Activated naive CD4-positive, alpha-beta T cell treated with anti-CD3 and anti-CD28 coated beads for 36 hours (primary cell): ENCODE measurements around the gene PIGU. TPM values are rescaled to one million over a fixed set of nuclear protein-coding genes. Genes with fewer than 3 reads are reported as not detected.

Source experiments
- CTCF ChIA-PET: fragments of 350-600 bp; sonication (Branson Sonifier 250); formaldehyde crosslinking; loops from one replicate; lab custom pipeline; 2021; ENCODE audit warnings: antibody characterized with exemption; lab: Charles Lee
- DNase-seq: peaks from one replicate; pipeline ENCODE4 v3.0.0-alpha.2; 2020
- H3K27ac Mint-ChIP-seq: one replicate; pipeline ENCODE4 v1.8.0; 2021; ENCODE audit warnings: mild to moderate bottlenecking, mixed read lengths
- H3K27me3 Mint-ChIP-seq: one replicate; pipeline ENCODE4 v1.8.0; 2021; ENCODE audit warnings: low read depth, mixed read lengths
- H3K36me3 Mint-ChIP-seq: one replicate; pipeline ENCODE4 v1.8.0; 2021; ENCODE audit warnings: low read depth, mixed read lengths
- H3K4me1 Mint-ChIP-seq: one replicate; pipeline ENCODE4 v1.8.0; 2021; ENCODE audit warnings: low read depth, mixed read lengths
- H3K4me3 Mint-ChIP-seq: one replicate; pipeline ENCODE4 v1.8.0; 2021; ENCODE audit warnings: mild to moderate bottlenecking, moderate library complexity, mixed read lengths
- H3K9me3 Mint-ChIP-seq: one replicate; pipeline ENCODE4 v1.8.0; 2021; ENCODE audit warnings: mixed read lengths
- intact Hi-C: fragments of 100-400 bp; cut with micrococcal nuclease; formaldehyde crosslinking; loops from one replicate; pipeline ENCODE4 v1.15.1; 2023
- total RNA-seq, 2 experiments: library from RNA; stranded (reverse); gene quantifications; one replicate each; pipeline ENCODE4 v1.2.3, GENCODE V29; 2021

Gene PIGU
- total RNA-seq, 2 experiments from 2014 or later: 18.8 to 18.9 TPM

DNA sequence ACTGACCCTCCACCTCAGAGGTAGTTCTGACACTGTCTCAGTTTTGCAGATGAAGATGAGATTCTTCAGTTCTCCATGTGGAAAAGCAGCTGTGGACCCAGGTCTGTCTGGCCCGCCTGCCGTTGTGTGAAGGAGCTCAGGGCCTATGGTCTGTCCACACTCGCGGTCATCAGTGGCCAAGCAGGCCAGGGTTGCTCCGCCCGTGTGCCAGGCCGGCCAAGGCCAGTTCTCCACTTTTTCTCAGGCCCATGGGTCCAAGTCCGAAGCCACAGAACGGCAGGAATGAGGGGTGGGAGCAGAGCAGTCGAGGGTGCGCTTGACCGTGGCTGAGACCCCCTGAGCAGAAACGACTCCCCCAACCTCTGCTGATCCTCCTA, 127.0 kb downstream of the PIGU start:
- H3K9me3 Mint-ChIP-seq: no peaks in the 10 kb centered on the region
- no peaks in the 10 kb centered on the region for H3K36me3 Mint-ChIP-seq
- no peak overlapping the region for H3K27ac Mint-ChIP-seq
- H3K27me3 Mint-ChIP-seq: no peaks in the 10 kb centered on the region
- no peak overlapping the region for H3K4me3 Mint-ChIP-seq
- H3K4me1 Mint-ChIP-seq: peaks cover 2% of the 10 kb centered on the region
- DNase-seq: no peak
- intact Hi-C loops: no loop called here
- CTCF ChIA-PET: no interaction called here

DNA sequence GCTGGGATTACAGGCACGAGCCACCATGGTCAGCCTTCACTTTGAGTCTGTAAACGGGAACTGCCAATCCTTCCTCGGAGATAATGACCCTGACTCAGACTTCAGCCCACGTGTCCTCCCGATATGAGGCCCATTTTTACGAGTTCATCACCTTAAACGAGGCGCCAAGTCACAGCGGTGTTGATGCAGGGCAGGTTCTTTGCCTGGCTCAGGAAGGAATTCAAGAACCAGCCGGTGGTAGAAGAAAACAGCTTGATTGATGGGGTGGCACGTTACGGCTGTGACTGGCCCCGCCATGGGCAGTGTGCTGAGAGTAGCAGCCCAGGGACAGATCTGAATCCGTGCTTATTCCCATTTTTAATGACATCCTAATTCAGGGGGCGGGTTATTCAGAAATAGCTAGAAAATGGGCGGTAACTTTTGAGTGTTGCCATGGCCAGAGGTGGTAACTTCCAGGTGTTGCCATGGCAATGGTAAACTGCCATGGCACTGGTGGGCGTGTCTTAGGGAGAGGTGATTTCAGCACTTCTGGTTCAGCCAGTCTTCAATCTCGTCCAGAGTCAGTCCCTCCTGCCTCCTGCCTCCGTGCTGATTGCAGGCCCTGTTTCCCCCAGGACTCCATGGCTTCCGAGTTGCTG, 127.5 kb downstream of the PIGU start:
- no peak overlapping the region for H3K27ac Mint-ChIP-seq
- intact Hi-C loops: no loop called here
- H3K9me3 Mint-ChIP-seq: no peaks in the 10 kb centered on the region
- no peak for DNase-seq
- H3K27me3 Mint-ChIP-seq: no peaks in the 10 kb centered on the region
- H3K4me3 Mint-ChIP-seq: no peak overlapping the region
- H3K4me1 Mint-ChIP-seq: peaks cover 6% of the 10 kb centered on the region
- H3K36me3 Mint-ChIP-seq: no peaks in the 10 kb centered on the region
- CTCF ChIA-PET: interaction anchor here (1.1 kb wide), 1 partner anchor 11 kb away, joined by 4 read pairs; no protein-coding TSS in a partner anchor

DNA sequence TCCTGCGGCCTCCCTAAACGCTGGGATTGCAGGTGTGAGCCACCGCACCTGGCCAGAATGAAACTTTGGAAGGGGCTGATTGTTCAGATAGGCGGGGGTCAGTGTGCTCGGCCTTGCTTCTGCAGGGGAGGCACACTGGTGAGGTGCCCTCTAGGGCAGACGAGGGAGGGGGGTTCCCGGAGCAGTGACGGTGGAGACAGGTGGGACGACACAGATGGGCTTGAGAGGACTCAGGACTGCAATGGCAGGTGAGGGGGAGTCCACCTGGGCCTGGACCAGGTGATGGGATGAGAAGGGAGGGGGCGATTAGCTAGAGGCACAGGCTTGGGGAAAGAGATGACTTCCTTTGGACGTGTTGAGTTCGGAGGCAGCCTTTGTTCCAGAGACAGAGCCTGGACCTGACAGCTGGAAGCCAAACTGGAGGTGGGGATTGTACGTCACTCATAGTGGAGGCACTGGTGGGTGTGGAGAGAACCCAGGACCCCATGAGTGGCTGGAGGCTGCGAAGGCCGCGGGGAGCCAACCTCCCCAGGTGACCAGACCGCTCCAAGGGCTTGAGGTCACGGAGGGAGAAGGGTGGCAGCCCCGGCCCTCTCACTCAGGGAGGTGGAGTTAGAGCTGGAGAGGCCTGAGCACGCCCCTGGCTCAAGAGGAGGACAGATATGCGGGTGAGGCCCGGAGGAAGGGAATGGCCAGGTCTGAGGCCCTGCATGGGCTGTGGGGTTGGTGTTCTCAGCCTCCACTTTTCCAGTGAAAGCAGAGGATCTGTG, 128.9 kb downstream of the PIGU start:
- peaks cover 14% of the 10 kb centered on the region for H3K4me1 Mint-ChIP-seq
- no peak for DNase-seq
- CTCF ChIA-PET: interaction anchor here (0.6 to 1.1 kb wide), 3 partner anchors 9 to 235 kb away, joined by 3 to 4 read pairs (median 3); no protein-coding TSS in a partner anchor
- intact Hi-C loops: no loop called here
- H3K9me3 Mint-ChIP-seq: no peaks in the 10 kb centered on the region
- H3K27me3 Mint-ChIP-seq: no peaks in the 10 kb centered on the region
- no peak overlapping the region for H3K27ac Mint-ChIP-seq
- H3K4me3 Mint-ChIP-seq: no peak overlapping the region
- H3K36me3 Mint-ChIP-seq: no peaks in the 10 kb centered on the region

DNA sequence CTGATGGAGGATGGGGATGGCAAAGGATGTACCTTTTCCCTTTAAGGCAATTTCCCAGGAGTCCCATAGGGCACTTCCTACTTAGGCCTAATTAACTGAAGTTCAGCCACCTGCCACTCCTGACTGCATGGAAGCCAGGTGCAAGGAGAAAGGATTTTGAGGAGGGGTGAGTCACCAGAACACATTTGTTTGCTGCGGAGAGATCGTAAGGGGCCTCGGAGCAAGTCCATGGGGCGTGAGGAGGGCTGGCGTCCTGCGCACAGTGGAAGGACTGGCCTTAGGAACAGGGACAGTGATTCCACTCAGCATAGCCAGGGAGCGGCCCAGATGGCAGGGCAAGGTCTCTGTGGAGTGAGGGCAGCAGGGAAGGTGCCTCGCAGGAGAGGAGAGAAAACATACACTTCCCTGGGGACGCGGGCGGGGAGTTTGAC, 130.1 kb downstream of the PIGU start:
- Mint-ChIP-seq H3K27ac (peak overlapping the region; percentile 8), H3K27me3 (no peaks in the 10 kb centered on the region), H3K36me3 (no peaks in the 10 kb centered on the region), H3K9me3 (no peaks in the 10 kb centered on the region), H3K4me1 (peaks cover 15% of the 10 kb centered on the region), H3K4me3 (no peak overlapping the region)
- CTCF ChIA-PET: no interaction called here
- intact Hi-C loops: no loop called here
- no peak for DNase-seq

DNA sequence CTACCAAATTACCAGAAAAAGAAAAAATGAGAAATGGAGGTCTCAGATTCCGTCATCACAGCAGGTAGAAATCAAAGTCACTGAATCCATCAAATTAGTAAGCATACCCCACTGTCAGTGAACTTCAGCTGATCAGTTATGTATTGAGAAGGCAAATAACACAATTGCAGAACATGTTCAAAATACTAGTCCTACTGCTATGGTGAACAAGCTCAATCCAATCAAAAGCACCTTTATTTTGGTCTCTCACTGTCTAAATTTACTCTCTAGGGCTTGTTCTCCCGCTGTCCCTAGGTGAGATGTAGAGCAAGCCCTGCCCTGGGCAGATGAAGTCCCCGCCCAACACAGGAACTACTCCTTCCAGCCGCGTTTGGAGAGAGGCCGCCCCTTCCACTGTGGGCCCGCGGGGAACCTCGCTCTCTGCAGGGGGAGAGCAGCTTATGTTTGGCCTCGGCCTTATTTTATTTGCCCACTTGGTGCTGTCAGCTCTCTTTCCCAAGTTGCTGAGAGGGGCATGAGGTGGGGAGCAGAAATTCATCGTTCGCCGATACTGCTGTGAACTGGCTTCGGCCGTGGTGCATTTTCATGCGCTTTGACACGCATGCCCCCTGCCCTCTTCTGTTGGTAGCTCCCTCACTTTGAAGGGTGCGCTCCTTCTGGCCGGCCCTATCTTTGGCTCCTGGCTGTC, 132.6 kb downstream of the PIGU start:
- Mint-ChIP-seq H3K9me3 (no peaks in the 10 kb centered on the region), H3K27me3 (no peaks in the 10 kb centered on the region), H3K4me1 (peaks cover 22% of the 10 kb centered on the region), H3K27ac (no peak overlapping the region), H3K36me3 (peaks cover 11% of the 10 kb centered on the region), H3K4me3 (peak overlapping the region; percentile 41)
- CTCF ChIA-PET: interaction anchor here (0.6 to 1.4 kb wide), 7 partner anchors 14 to 225 kb away, joined by 3 to 5 read pairs (median 3); partner anchors contain the start of gene DYNLRB1
- DNase-seq: peak; percentile 51
- intact Hi-C loops: loop anchor here (2.0 to 5.0 kb wide), 2 partner anchors 15 to 278 kb away; partner anchors contain the start of gene MAP1LC3A

DNA sequence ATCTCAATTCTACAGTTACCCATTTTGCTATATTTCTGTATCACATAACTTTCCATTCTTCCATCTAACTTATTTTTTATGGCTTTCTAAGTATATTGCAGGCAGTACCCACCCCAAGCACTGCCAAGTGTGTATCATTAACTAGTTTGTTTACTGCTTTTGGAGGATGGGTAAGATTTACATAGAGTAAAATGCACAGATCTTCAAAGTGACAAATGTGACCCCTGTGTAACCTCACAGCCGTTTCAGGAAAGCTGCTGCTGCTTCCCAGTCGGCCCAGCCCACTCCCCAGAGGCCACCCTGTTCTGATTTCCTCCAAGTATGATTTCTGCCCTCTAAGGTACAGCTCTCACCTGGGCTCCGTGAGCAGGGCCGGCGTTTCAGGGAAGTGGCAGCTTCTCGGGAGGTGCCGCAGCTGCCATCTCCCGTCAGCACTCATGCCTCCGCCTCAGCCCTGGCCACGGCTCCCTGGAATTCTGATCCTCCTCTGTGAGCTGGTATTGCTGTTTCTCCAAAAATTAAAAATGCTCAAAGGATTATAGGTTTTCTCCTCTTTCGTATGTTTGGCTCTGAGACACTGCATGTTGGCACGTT, 133.3 kb downstream of the PIGU start:
- no peaks in the 10 kb centered on the region for H3K27me3 Mint-ChIP-seq
- intact Hi-C loops: loop anchor here (2.0 to 5.0 kb wide), 2 partner anchors 15 to 279 kb away; partner anchors contain the start of gene MAP1LC3A
- peaks cover 22% of the 10 kb centered on the region for H3K4me1 Mint-ChIP-seq
- no peaks in the 10 kb centered on the region for H3K9me3 Mint-ChIP-seq
- H3K4me3 Mint-ChIP-seq: no peak overlapping the region
- DNase-seq: no peak
- peaks cover 11% of the 10 kb centered on the region for H3K36me3 Mint-ChIP-seq
- CTCF ChIA-PET: interaction anchor here (0.6 to 1.4 kb wide), 4 partner anchors 18 to 162 kb away, joined by 3 to 4 read pairs (median 3); no protein-coding TSS in a partner anchor
- no peak overlapping the region for H3K27ac Mint-ChIP-seq

DNA sequence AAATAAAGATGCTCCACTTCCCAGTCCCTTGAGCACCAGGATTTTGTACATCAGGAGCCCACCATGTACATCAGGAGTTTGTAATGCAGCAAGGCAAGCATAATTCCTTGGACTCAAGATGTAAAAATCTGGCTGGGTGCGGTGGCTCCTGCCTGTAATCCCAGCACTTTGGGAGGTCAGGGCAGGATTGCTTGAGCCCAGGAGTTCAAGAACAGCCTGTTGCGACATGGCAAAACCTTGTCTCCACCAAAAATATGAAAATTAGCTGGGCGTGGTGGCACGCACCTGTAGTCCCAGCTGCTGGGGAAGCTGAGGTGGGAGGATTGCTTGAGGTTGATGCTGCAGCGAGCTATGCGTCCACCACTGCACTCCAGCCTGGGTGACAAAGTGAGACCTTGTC, 134.5 kb downstream of the PIGU start:
- intact Hi-C loops: loop anchor here (5.0 kb wide), 1 partner anchor 280 kb away; no protein-coding TSS in a partner anchor
- Mint-ChIP-seq H3K4me3 (no peak overlapping the region), H3K4me1 (peaks cover 22% of the 10 kb centered on the region), H3K9me3 (no peaks in the 10 kb centered on the region), H3K27ac (no peak overlapping the region), H3K36me3 (peaks cover 11% of the 10 kb centered on the region), H3K27me3 (no peaks in the 10 kb centered on the region)
- DNase-seq: no peak
- CTCF ChIA-PET: interaction anchor here (0.6 to 0.9 kb wide), 2 partner anchors 140 to 163 kb away, joined by 3 to 5 read pairs; no protein-coding TSS in a partner anchor

DNA sequence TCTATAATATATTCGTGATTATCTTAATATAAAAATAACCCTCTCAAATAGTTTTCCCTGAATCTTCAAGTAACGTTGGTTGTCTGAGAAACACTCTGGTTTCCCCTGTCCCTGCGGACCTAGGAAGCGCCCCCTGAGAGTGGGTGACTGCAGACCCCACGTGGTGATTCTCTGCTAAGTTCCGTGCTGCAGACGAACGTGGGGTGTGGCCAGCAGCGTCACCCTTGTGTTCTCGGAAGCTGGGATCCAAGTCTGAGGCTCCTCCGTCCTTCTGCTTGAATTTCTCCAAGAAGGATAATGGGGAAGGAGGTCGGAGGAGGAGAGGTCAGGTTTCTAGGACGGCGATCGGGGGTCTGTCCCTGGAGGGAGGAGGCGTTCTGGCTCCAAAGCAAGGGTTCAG, 135.0 kb downstream of the PIGU start:
- Mint-ChIP-seq H3K36me3 (peaks cover 13% of the 10 kb centered on the region), H3K27ac (peak overlapping the region; percentile 73), H3K9me3 (no peaks in the 10 kb centered on the region), H3K4me3 (no peak overlapping the region), H3K27me3 (no peaks in the 10 kb centered on the region), H3K4me1 (peaks cover 22% of the 10 kb centered on the region)
- CTCF ChIA-PET: interaction anchor here (0.6 kb wide), 1 partner anchor 139 kb away, joined by 5 read pairs; no protein-coding TSS in a partner anchor
- no peak for DNase-seq
- intact Hi-C loops: loop anchor here (5.0 kb wide), 1 partner anchor 280 kb away; no protein-coding TSS in a partner anchor

DNA sequence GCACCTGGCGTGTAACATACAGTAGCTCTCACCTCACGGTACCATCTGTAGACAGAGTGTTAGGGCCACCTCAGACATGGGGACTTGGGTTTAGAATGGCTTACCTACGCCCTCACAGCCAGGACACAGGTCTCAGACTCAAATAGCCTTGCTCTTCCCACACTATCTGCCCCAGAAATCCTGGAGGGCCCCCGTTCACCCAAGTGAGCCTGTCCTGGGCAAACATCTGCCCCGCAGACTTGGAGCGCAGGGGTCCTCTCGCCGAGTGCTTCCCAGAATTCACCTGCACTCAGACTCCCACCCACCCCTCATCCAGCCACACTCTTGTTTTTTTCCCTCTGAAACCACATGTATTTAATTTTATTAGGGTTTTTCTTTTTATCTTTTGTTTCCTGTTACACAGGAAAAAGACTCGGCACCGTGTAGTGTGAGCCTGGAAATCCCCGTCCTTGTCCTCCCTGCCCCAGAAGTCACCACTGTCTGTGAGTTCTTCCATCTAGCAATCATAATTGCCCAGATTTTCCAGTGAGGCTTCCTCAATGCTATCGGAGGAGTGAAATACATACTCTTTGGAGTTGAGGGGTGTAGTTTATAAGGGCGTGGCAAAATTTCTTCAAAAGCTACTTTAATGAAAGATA, 135.5 kb downstream of the PIGU start:
- H3K4me3 Mint-ChIP-seq: no peak overlapping the region

DNA sequence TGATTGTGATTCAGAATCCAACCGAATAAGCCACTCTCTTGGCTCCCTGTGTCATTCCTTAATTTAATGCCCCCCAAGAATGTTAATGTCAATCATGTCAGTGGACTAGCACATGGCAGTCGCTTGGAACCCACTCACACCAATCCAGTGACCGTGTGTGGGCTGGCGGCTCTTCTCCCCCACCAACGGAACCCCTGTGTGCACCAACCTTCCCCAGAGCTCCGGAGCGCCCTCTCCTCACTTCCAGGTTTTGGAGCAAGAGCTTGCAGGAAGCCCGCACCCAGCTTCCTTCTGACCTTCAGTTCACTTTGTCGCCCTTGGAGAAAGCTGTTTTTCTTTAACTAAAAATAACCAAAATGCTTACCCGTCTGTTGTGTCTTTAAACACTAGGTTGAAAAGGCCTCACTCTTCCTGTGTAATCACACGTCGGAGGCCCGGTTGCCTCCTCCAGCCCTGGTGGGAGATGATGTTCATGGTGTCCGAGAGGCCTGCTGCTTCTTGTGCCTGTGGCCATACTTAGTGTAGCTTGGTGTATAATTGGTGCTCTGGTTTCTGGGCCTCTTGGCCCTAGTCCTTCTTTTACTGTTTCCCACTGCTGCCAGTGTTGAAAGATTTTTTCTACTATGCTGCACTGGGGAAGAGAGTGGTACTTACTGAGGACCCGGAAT, 136.2 kb downstream of the PIGU start:
- intact Hi-C loops: loop anchor here (5.0 kb wide), 1 partner anchor 282 kb away; no protein-coding TSS in a partner anchor
- peaks cover 22% of the 10 kb centered on the region for H3K4me1 Mint-ChIP-seq
- H3K4me3 Mint-ChIP-seq: no peak overlapping the region
- H3K27me3 Mint-ChIP-seq: no peaks in the 10 kb centered on the region
- CTCF ChIA-PET: interaction anchor here (0.5 to 5.2 kb wide), 8 partner anchors 13 to 1388 kb away, joined by 3 to 52 read pairs (median 4); no protein-coding TSS in a partner anchor
- peaks cover 16% of the 10 kb centered on the region for H3K36me3 Mint-ChIP-seq
- H3K9me3 Mint-ChIP-seq: no peaks in the 10 kb centered on the region
- H3K27ac Mint-ChIP-seq: peak overlapping the region; percentile 73
- no peak for DNase-seq

More for the DNA sequence above, 135.5 kb downstream of the PIGU start:
- no peaks in the 10 kb centered on the region for H3K27me3 Mint-ChIP-seq
- CTCF ChIA-PET: interaction anchor here (0.5 to 1.1 kb wide), 3 partner anchors 228 to 1387 kb away, joined by 3 to 6 read pairs (median 3); no protein-coding TSS in a partner anchor
- peak overlapping the region; percentile 73 for H3K27ac Mint-ChIP-seq
- no peaks in the 10 kb centered on the region for H3K9me3 Mint-ChIP-seq
- intact Hi-C loops: loop anchor here (5.0 kb wide), 1 partner anchor 281 kb away; no protein-coding TSS in a partner anchor
- peak; percentile 46 for DNase-seq
- peaks cover 14% of the 10 kb centered on the region for H3K36me3 Mint-ChIP-seq
- H3K4me1 Mint-ChIP-seq: peaks cover 22% of the 10 kb centered on the region
